Islet of Langerhans (tissue), 1 donor: ENCODE results near the gene TEKT5.

Experiments used
- FAIRE-seq: peaks from one replicate; lab custom pipeline; 2011; peaks lifted over from hg19 to GRCh38; lab: Jason Lieb, UNC

Gene TEKT5

DNA sequence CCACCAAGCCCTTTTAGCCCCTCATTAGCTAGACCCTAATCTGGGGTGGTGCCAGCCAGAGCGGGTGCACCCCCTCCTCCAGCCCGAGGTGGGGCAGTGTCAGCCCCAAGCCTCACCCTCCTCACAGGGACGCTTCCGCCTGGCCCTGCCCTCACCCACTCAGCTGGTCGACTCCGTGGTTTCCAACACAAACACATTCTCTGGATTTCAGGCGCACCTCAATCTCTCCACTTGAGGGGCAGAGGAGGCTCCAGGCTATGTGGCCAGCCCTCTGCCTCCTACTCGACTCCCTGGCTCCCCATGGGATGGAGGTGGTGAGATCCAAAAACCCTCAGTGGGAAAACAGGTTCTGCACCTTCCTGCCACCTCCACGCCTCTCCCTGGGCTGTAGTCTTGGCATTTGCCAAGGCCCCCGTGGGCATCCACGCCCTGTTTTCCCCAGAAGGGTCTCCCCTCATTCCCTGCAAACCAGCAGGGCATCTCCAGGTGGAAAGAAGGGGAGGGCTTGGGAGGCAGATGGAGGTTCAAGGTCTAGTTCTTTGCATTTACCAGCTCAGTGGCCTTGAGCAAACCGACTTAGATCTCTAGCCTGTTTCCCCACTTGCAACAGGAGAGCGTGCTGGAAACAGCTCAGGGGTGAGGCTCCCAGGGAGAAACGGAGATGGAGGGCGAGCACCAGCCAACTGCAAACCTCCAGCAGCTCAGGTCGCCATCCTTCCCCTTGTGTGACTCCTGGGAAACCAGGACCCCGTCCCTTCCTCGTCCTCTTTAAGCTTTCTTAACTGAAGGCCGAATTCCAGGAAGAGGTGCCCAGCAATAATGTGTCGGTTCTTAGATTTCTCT is 116.0 kb downstream of the TEKT5 start:
- no peak for FAIRE-seq
